Measurements from ENCODE around the gene DHX40. TPM values are rescaled to one million over a fixed set of nuclear protein-coding genes. Genes with fewer than 3 reads are reported as not detected.

Gene DHX40
- total RNA-seq, 4 donors from 2014 or later: 21.6 to 51.7 (median 32.6) TPM

DNA sequence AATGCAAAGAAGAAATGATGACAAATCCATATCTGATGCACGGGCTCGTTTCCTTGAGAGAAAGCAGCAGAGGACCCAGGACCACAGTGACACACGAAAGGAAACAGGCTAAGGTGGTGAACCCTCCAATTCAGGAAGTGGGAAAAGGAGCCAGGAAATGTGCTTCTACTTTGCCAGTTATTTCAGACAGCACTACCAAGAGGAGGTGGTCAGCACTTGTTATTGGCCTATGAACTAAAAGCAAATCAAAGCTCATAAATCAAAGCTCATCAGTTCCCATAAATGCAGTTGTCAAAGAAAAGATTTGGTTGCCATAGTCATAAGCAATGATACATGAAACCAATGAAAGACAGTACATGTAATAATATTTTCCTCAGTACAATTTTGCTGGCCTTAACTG lies 41.7 kb downstream of the DHX40 start:
- no peak for DNase-seq (ENCODE audit: low spot score)
- no peak for ATAC-seq (ENCODE audit: low FRiP score)
- no peak for TF ChIP-seq CTCF (IDR thresholded peaks at IDR 0.05)

- no peak for TF ChIP-seq CTCF (IDR thresholded peaks at IDR 0.05)
- ATAC-seq (ENCODE audit: low FRiP score) (no peak), DNase-seq (ENCODE audit: low spot score) (no peak)
These were observed 42.5 kb downstream of the DHX40 start for GRCh38 chr17:59607817-59608403.

DNA sequence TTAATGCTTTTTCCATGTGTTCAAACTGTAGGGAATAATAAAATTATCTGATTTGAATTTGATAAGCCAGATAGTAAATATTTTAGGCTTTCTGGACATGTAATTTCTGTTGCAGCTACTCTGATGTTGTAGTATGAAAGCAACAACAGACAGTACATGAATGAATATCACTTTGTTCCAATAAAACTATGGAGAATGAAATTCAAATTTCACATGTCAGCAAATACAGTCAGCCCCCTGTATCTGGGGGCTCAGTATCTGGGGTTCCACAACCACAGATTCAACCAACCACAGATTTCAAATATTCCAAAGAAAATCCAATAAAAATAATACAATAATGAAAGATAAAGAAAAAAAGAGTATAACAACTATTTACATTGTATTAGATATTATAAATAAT lies 46.1 kb downstream of the DHX40 start:
- TF ChIP-seq CTCF (IDR thresholded peaks at IDR 0.05): no peak
- ATAC-seq (ENCODE audit: low FRiP score) (no peak), DNase-seq (ENCODE audit: low spot score) (no peak)

DNA sequence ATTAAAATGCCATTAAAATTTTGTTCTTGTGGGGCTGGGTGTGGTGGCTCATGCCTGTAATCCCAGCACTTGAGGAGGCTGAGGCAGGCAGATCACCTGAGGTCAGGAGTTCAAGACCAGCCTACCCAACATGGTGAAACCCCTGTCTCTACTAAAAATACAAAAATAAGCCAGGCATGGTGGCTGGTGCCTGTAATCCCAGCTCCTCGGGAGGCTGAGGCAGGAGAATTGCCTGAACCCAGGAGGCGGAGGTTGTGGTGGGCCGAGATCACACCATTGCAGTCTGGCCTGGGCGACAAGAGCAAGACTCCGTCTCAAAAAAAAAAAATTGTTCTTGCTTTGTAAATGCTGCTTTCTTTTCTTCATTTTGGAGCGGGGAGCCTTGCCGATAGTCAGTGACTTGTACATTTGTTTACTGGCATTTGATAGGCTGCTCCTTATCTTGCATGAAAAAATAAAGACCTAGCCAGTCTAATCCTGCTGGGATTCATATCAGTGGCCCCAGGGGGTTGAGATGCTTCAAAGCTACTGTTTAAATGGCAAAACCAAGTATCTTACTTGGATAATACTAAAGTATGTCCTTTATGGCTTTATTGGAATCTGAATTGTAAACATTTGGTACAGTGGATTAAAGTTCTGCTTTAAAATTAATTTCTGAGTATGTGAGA lies 51.0 kb downstream of the DHX40 start:
- no peak for TF ChIP-seq CTCF (IDR thresholded peaks at IDR 0.05)
- ATAC-seq (ENCODE audit: low FRiP score) (no peak), DNase-seq (ENCODE audit: low spot score) (no peak)

DNA sequence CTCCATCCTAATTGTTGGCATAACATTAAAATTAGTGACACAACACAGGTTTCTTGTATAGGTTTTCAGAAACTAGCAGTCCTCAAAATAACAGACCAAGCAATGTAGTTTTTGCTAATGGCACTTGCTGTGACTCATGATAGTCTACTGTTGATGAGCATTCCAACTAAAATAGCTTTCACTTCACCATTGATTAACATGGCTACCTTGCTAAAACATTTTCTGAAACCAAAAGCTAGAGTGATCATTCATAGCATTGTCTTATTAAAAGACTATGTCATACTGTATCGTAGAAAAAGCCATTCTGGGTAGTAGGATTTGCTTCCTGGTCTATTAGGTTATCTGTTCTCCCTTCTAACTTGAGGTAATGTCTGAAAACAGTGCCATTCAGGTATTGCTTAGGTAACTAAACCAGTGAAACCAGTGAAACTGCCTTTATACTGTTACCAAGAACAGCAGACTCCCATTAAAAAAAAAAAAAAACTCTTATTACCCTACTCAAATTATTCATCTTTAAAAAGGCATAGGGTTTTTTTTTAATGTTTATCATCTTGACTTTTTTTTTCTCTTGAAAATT lies 51.8 kb downstream of the DHX40 start:
- ATAC-seq (ENCODE audit: low FRiP score) (no peak), DNase-seq (ENCODE audit: low spot score) (no peak)
- TF ChIP-seq CTCF (IDR thresholded peaks at IDR 0.05): no peak

- no peak for DNase-seq (ENCODE audit: low spot score)
- TF ChIP-seq CTCF (IDR thresholded peaks at IDR 0.05): no peak
- no peak for ATAC-seq (ENCODE audit: low FRiP score)
These were observed 53.6 kb downstream of the DHX40 start for GRCh38 chr17:59619035-59619297.
